Lower leg skin (tissue), 4 donors: ENCODE measurements around the gene BAD. TPM values are rescaled to one million over a fixed set of nuclear protein-coding genes. Genes with fewer than 3 reads are reported as not detected.
"Not testable (repeated sequence)": the region's sequence is repeated elsewhere in the genome, so short reads cannot be mapped to it uniquely, and the experiment has no call there.

Source experiments
- DNase-seq, 2 donors: peaks; one replicate each; pipeline ENCODE4 v3.0.0-alpha.2; 2019; ENCODE audit warnings: low spot score in 2 of 2
- H3K4me3 ChIP-seq: fragments of 200-600 bp; sonication (generic); 2 replicates; pipeline ENCODE4 v1.5.1; 2017; ENCODE audit warnings: mild to moderate bottlenecking, low read depth; ENCODE audit not compliant: poor library complexity, severe bottlenecking
- CTCF ChIP-seq, 3 donors: fragments of 450-650 bp; IDR thresholded peaks; one replicate each; pipeline ENCODE4 v1.5.1; 2016; ENCODE audit warnings: antibody characterized with exemption in 3 of 3, mild to moderate bottlenecking in 3 of 3, moderate library complexity in 2 of 3
- POLR2A ChIP-seq, 2 donors: fragments of 450-650 bp; IDR thresholded peaks; one replicate each; pipeline ENCODE4 v1.6.1; 2016 to 2017; ENCODE audit warnings: antibody characterized with exemption in 2 of 2, mild to moderate bottlenecking in 1 of 2, moderate library complexity in 1 of 2
- WGBS, 2 donors: methylation state at CpG; one replicate each; pipeline ENCODE4 v1.1.5; 2018; 5-methylcytosine and 5-hydroxymethylcytosine counted together
- intact Hi-C: fragments of 100-400 bp; cut with DNase I; formaldehyde crosslinking; loops from one replicate; pipeline ENCODE4 v1.15.0; 2023; ENCODE audit warnings: low total_unique reads
- total RNA-seq, 4 donors: library from RNA; depleted of rRNA; stranded (reverse); fragments of >200 nt; gene quantifications; one replicate each; pipeline ENCODE4 v1.1.0, GENCODE V29; 2016

Gene BAD
- total RNA-seq, 4 donors from 2014 or later = 65.9 to 99.7 (median 89.4) TPM

GRCh38 chr11:64327375-64327774, 42.9 kb upstream of the BAD start:
- 86 to 90% methylated on average over 2 of the region's 2 CpGs for WGBS, 2 donors
- intact Hi-C loops = no loop called here
- H3K4me3 ChIP-seq = no peak overlapping the region
- no peak for DNase-seq
- TF ChIP-seq CTCF (IDR thresholded peaks at IDR 0.05) (no peak), POLR2A (IDR thresholded peaks at IDR 0.05) (no peak)

GRCh38 chr11:64324692-64325469, 40.4 kb upstream of the BAD start:
- no peak for TF ChIP-seq POLR2A (IDR thresholded peaks at IDR 0.05)
- TF ChIP-seq CTCF (IDR thresholded peaks at IDR 0.05) = no peak
- intact Hi-C loops = no loop called here
- WGBS, 2 donors = 67 to 68% methylated on average over 11 of the region's 11 CpGs
- no peak overlapping the region for H3K4me3 ChIP-seq
- no peak for DNase-seq

- DNase-seq, intact Hi-C loops: not testable (repeated sequence)
- 71 to 100% methylated on average over 1 to 4 of the region's 4 CpGs for WGBS, 2 donors
Observed at GRCh38 chr11:64323984-64324383, 39.5 kb upstream of the BAD start.

GRCh38 chr11:64323373-64323772, 38.9 kb upstream of the BAD start:
- no peak overlapping the region for H3K4me3 ChIP-seq
- no peak for DNase-seq
- intact Hi-C loops = no loop called here
- TF ChIP-seq CTCF (IDR thresholded peaks at IDR 0.05) (no peak), POLR2A (IDR thresholded peaks at IDR 0.05) (no peak)
- 59 to 61% methylated on average over 5 of the region's 5 CpGs for WGBS, 2 donors

More at GRCh38 chr11:64323984-64324383, 39.5 kb upstream of the BAD start:
- H3K4me3 ChIP-seq = not testable (repeated sequence)

GRCh38 chr11:64322925-64323260, 38.4 kb upstream of the BAD start:
- no peak overlapping the region for H3K4me3 ChIP-seq
- no peak for TF ChIP-seq CTCF (IDR thresholded peaks at IDR 0.05)
- TF ChIP-seq POLR2A (IDR thresholded peaks at IDR 0.05) = no peak
- WGBS, 2 donors = 64 to 82% methylated on average over 7 of the region's 7 CpGs
- no peak for DNase-seq
- intact Hi-C loops = no loop called here

- no peak overlapping the region for H3K4me3 ChIP-seq
- intact Hi-C loops = no loop called here
- WGBS, 2 donors = 50 to 54% methylated on average over 4 to 5 of the region's 5 CpGs
- DNase-seq = no peak
- TF ChIP-seq CTCF (IDR thresholded peaks at IDR 0.05) = no peak
- no peak for TF ChIP-seq POLR2A (IDR thresholded peaks at IDR 0.05)
Observed at GRCh38 chr11:64321533-64321932, 37.1 kb upstream of the BAD start.
